Measurements from ENCODE around the gene LZTFL1.

DNA sequence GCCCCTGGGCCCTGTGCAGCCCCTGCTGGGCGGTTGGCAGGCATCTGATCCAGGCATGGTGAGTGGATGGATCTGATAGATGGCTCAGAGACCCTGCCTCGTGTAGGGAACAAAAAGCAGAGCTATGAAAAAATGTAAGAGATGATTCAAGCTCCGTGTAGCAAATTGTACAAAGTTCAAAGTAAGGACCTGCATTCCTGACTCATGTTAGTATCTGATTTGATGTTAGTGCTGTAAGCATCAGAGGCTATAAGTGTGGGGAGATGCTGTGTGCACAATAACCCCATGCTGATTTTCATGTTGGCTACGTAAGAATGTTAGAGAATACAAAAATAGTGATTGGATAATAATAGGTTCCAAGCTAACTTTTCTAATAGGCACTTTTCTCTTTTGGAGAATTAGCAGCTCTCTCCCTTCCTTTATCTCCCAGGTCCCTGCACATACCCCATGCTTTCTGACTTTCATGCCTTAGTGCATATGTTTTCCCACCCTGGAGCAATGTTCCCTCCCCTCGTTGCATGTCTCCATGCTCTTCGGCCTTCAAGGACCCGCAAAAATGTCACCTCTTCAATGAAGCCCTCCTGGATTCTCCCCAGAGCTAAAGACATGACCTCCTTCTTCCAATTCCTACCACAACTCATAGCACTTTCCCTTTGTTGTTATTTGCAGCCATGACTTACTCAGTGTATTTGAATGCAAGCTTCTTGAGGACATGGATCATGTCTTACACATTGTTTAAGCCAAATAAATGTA, 46.0 kb upstream of the LZTFL1 start:
- TF ChIP-seq, protein P1, sequence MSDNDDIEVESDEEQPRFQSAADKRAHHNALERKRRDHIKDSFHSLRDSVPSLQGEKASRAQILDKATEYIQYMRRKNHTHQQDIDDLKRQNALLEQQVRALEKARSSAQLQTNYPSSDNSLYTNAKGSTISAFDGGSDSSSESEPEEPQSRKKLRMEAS (CRISPR knock-in tag; IDR thresholded peaks at IDR 0.05), result no peak
- no peak for TF ChIP-seq ZNF121 (CRISPR knock-in tag; IDR thresholded peaks at IDR 0.05)
- TF ChIP-seq, protein P2, sequence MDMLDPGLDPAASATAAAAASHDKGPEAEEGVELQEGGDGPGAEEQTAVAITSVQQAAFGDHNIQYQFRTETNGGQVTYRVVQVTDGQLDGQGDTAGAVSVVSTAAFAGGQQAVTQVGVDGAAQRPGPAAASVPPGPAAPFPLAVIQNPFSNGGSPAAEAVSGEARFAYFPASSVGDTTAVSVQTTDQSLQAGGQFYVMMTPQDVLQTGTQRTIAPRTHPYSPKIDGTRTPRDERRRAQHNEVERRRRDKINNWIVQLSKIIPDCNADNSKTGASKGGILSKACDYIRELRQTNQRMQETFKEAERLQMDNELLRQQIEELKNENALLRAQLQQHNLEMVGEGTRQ (CRISPR knock-in tag; IDR thresholded peaks at IDR 0.05), result no peak

Measured in WTC11 (cell line).